Glutamatergic neuron (in vitro differentiated cells): Measurements from ENCODE around the gene ADD3. TPM values are rescaled to one million over a fixed set of nuclear protein-coding genes. Genes with fewer than 3 reads are reported as not detected.

Source experiments
- DNase-seq: peaks from one replicate; pipeline ENCODE4 v3.0.0; 2022
- H3K27ac Mint-ChIP-seq: one replicate; pipeline ENCODE4 v1.8.0; 2020; ENCODE audit warnings: mild to moderate bottlenecking, mixed read lengths, inconsistent platforms; ENCODE audit not compliant: unreplicated experiment
- H3K27me3 Mint-ChIP-seq: one replicate; pipeline ENCODE4 v1.8.0; 2020; ENCODE audit warnings: mild to moderate bottlenecking, moderate library complexity, mixed read lengths, inconsistent platforms; ENCODE audit not compliant: unreplicated experiment
- H3K36me3 Mint-ChIP-seq: one replicate; pipeline ENCODE4 v1.8.0; 2020; ENCODE audit warnings: mild to moderate bottlenecking, mixed read lengths, inconsistent platforms; ENCODE audit not compliant: unreplicated experiment
- H3K4me1 Mint-ChIP-seq: one replicate; pipeline ENCODE4 v1.8.0; 2020; ENCODE audit warnings: mild to moderate bottlenecking, low read depth, mixed read lengths, inconsistent platforms; ENCODE audit not compliant: unreplicated experiment
- H3K4me3 Mint-ChIP-seq: one replicate; pipeline ENCODE4 v1.8.0; 2020; ENCODE audit warnings: mild to moderate bottlenecking, mixed read lengths, inconsistent platforms; ENCODE audit not compliant: unreplicated experiment
- H3K9me3 Mint-ChIP-seq: one replicate; pipeline ENCODE4 v1.8.0; 2020; ENCODE audit warnings: mild to moderate bottlenecking, moderate library complexity, mixed read lengths, inconsistent platforms; ENCODE audit not compliant: unreplicated experiment
- CTCF ChIP-seq: fragments of 200-600 bp; sonication (generic); IDR thresholded peaks from one replicate; pipeline ENCODE4 v1.5.0; 2021; ENCODE audit not compliant: partially characterized antibody, unreplicated experiment
- total RNA-seq: library from RNA; stranded (reverse); fragmentation: NEBNext Ultra II Directional; extraction: Animal tissue kit (Norgen Biotek cat#: 25700); gene quantifications from one replicate; pipeline ENCODE4 v1.2.1, GENCODE V29; 2021; ENCODE audit not compliant: unreplicated experiment

Gene ADD3
- total RNA-seq, 1 donor from 2014 or later, result 22.8 TPM

GRCh38 chr10:110007161-110007700 is 553 bp upstream of the ADD3 start:
- no peak overlapping the region for H3K4me3 Mint-ChIP-seq
- DNase-seq, result no peak
- H3K27me3 Mint-ChIP-seq, result no peaks in the 10 kb centered on the region
- peaks cover 11% of the 10 kb centered on the region for H3K4me1 Mint-ChIP-seq
- H3K36me3 Mint-ChIP-seq, result no peaks in the 10 kb centered on the region
- no peak overlapping the region for H3K27ac Mint-ChIP-seq
- TF ChIP-seq CTCF, result no peak
- H3K9me3 Mint-ChIP-seq, result no peaks in the 10 kb centered on the region

- peaks cover 7% of the 10 kb centered on the region for H3K4me1 Mint-ChIP-seq
- DNase-seq, result no peak
- H3K9me3 Mint-ChIP-seq, result no peaks in the 10 kb centered on the region
- H3K4me3 Mint-ChIP-seq, result peak overlapping the region; percentile 82
- no peaks in the 10 kb centered on the region for H3K27me3 Mint-ChIP-seq
- H3K36me3 Mint-ChIP-seq, result no peaks in the 10 kb centered on the region
- no peak for TF ChIP-seq CTCF
- H3K27ac Mint-ChIP-seq, result peak overlapping the region; percentile 55
These were observed 945 bp downstream of the ADD3 start for GRCh38 chr10:110008518-110009339.

- H3K27me3 Mint-ChIP-seq, result no peaks in the 10 kb centered on the region
- no peaks in the 10 kb centered on the region for H3K9me3 Mint-ChIP-seq
- no peak for DNase-seq
- peaks cover 7% of the 10 kb centered on the region for H3K4me1 Mint-ChIP-seq
- TF ChIP-seq CTCF, result no peak
- no peak overlapping the region for H3K4me3 Mint-ChIP-seq
- no peaks in the 10 kb centered on the region for H3K36me3 Mint-ChIP-seq
- no peak overlapping the region for H3K27ac Mint-ChIP-seq
These were observed 2.1 kb downstream of the ADD3 start for GRCh38 chr10:110009736-110010475.

GRCh38 chr10:110010486-110011378 is 2.9 kb downstream of the ADD3 start:
- H3K4me3 Mint-ChIP-seq, result no peak overlapping the region
- no peak overlapping the region for H3K27ac Mint-ChIP-seq
- TF ChIP-seq CTCF, result no peak
- H3K9me3 Mint-ChIP-seq, result no peaks in the 10 kb centered on the region
- no peaks in the 10 kb centered on the region for H3K27me3 Mint-ChIP-seq
- no peaks in the 10 kb centered on the region for H3K36me3 Mint-ChIP-seq
- H3K4me1 Mint-ChIP-seq, result peaks cover 7% of the 10 kb centered on the region
- DNase-seq, result no peak
